ENCODE data around the gene GJC2.

- TF ChIP-seq POLR2AphosphoS5 (IDR thresholded peaks at IDR 0.05; ENCODE audit: low read depth, low read length), result no peak
- no peak for TF ChIP-seq REST (IDR thresholded peaks at IDR 0.05; ENCODE audit: insufficient read depth in 1 of 2, low read depth in 2 of 2, low read length in 2 of 2)
- no peak for TF ChIP-seq TAF1 (IDR thresholded peaks at IDR 0.05; ENCODE audit: borderline replicate concordance, insufficient read depth, low read length)
- no peak for TF ChIP-seq FOXP2 (optimal IDR thresholded peaks at IDR 0.05; ENCODE audit: borderline replicate concordance, extremely low read depth, extremely low read length, insufficient read depth)
- TF ChIP-seq SIN3A (IDR thresholded peaks at IDR 0.05; ENCODE audit: borderline replicate concordance, insufficient read depth, low read length), result no peak
Measured at GRCh38 chr1:228134591-228134990, 15.1 kb upstream of the GJC2 start.
